ENCODE measurements around the gene OVAAL.

OVAAL gene

DNA sequence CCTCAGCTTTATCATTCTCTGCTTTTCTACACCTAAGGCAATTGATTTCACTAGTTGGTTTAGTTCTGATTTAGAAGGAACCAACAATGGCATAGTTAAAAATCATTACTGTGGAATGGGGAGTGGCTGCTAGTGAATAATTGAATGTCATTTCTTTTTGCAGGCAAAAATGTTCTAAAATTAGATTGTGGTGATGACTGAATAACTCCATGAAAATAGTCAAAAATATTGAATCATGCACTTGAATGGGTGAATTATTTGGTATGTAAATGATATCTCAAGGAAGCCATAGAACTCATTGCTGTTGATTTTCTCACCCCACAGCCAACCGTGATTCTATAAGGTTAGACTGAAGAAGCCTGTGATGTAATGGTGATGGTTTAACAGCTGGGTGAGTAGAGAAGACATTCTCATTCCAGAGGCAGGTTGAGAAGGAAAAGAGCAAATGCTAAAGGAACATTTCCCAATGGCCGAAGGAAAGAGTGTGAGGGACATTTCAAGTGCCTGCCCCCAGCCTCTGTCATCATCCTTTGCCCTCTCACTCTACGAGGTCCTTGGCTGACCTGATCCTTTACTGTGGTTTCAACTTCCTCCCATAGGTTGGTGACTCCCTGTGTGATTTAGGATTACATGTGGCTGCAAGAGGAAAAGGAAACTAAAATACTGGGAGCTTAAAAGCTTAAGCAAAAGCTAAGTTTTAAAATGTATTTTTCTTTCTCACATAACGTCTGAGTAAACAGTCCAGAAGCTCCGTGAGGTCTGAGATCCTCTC lies 12.5 kb downstream of the OVAAL start:
- no peak for DNase-seq (ENCODE audit: low spot score)

DNA sequence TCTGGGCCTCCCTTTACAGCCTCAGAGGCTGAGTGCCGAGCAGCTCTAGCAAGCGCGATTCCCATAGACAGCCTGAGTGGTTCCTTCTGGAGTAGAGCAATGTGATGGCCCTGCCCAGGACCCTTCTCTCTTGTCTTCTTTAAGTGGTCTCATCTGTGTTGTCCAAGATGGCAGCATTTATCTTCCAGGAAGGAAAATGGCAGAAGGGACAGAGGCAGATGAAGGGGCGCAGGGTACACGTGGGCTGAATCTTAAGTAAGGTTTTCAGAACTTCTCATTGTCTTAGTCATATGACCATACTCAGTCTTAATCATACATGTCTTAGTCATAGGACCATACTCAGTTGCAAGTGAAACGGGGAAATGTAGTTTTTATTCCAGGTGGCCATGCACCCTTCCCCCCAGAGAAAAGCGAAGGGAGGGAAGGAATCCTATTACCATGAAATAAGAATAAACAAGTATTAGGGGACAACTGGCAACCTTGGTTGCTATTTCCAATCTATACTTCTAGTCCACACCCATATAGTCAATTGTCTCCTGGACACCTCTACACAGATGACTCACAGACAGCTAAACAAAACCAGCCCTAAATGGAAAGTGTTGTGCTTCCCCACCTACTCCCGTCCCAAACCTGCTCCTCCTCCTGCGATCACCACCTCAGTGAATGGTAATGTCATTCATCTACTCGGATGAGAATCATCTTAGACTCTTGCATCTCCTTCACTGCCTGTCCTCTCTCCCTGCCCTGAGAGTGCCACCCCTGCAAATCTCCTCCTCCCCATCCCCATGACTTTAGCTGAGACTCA lies 13.3 kb downstream of the OVAAL start:
- DNase-seq (ENCODE audit: low spot score), result no peak

DNA sequence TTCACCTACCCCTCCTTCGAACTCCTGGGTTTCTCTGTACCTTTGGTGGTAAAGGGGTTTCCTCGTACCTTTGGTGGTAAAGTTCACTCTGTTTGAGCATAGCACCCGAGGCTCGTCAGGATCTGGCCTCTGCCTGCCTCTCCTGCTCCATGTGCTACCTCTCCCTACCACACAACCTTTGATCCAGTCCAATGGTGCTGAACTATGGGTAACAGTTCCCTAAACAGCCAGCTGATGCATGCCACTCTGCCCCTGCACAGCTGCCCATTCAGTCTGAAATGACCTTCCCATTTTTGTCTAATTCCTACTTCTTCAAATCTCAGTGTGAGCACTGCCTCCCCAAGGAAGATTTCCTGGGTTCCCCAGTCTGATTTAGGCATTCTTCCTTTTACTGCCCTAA lies 14.0 kb downstream of the OVAAL start:
- DNase-seq (ENCODE audit: low spot score), result no peak

DNA sequence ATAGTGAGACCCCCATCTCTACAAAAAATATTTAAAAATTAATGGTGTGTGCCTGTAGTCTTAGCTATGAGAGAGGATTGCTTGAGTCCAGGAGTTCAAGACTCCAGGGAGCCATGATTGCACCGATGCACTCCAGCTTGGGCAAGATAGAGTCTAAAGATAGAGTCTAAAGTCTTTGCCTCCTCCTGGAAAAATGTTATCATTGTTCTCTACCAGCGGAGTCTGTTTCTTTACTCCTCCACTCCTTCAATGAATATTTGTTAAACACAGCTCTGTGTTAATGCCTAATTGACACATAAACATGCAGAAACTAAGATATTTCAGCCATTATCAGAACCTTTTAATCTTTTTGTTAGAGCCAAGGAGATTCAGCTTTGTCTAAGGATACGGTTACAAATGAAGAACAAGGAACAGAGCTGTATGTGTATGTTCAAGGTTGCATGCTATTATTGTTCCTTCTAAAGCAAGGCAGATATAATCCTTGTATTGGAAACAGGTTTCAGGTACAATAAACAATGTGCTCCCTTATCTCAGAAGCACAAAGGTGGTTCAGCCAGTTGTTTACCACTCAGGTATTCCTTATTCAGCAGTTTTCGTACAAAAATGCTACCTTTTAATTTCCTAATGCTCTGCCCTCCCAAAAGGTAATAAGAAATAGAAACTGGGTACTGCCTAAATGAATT lies 15.4 kb downstream of the OVAAL start:
- no peak for DNase-seq (ENCODE audit: low spot score)

DNA sequence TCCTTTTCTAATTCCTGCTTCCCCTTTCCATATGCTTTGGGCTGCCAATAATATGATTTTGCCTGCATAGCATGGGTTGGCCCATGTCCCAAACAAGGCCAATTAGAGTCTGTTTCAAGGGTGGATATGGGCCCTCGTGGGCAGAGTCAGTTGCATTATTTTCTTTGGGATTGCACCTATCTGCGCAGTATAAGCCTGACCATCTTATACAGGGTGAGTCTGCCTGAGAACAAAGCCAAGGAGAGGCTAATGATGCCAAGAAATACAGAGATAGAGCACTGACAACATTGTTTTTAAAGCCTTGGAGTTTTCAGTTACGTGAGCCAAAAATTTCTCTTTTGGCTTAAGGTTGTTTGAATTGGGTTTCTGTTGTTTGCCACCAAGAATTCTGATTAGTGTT lies 18.6 kb downstream of the OVAAL start:
- no peak for DNase-seq (ENCODE audit: low spot score)

DNA sequence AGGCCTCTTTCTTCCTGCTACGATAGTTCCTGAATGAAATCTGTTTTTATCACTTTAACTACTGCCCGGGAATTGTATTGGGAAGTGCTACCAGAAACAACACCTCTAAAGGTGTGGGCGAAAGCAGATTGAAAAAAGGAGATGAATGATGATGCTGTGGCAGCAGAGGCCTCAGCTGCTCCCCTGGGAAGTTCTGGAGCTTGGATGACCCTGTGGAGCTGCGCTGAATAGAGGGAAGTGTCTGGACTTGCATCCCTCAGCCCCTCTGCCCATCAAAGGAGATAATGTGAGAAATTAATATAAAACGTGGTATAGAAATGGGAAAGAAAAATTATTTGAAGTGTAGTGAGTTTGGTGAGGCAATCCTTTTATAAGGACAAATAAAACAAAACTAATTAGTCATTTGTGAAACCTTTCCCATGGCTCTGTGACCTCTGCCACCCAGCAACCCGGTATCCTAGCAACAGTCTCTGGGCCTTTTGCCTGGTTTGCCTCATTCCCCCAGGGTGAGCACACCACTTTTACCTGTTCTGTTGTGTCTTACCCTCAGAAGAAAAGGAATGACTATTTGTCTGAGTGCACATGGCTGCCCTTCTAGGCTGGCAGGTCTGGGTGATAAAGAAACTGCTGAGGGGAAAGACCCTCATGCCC lies 21.3 kb downstream of the OVAAL start:
- no peak for DNase-seq (ENCODE audit: low spot score)

DNA sequence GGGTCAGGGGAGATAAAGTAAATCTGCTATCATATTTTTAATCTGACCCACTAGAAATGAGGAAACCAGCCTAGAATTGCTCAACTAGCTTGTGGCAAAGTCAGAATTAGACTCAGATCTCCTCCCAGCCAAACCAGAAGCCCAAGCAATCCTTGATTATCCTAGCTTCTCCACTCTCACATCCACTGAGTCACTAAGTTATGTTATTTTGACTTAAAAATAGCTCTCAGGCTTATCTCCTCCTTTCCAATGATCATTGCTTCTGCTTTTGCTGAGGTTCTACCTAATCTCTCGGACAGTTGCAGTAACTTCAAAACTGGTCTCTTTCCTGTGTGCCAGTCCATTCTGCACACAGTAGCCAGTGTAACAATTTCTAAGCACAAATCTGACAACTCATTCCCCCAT lies 22.9 kb downstream of the OVAAL start:
- DNase-seq (ENCODE audit: low spot score), result no peak

DNA sequence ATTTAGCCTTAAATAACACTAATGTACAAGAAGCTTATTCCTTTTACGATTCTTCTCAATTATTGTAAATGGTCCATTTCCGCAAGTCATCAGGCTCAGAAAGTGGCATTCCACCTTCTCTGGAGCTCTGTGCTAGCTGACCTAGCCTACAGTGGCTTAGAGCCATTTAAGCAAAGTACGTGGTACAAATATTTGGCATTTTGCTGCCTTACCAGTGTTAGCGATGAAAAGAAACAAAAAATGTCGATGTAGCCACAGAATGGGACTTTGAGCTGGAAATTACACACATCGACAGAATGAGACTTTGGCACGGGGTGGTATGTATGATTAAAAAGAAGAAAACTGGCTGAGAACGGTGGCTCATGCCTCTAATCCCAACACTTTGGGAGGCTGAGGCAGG lies 26.1 kb downstream of the OVAAL start:
- DNase-seq (ENCODE audit: low spot score), result no peak

DNA sequence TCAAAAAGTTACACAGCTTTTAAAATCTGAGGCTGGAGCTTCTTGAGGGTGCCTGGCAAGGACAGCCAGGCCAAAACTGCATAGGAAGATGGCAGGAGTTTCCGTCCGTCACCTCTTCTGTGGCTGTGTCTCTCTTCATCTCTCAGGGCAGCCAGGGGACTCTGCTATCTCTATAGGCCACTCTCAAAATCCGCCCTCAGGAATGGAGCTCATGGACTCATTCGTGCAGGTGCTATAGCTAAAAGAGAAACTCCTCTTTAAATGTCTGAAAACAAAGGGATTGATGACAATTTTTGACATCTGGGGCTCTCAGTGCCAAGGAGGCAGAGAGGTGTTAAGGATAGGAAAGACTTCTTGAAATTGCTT lies 27.2 kb downstream of the OVAAL start:
- DNase-seq (ENCODE audit: low spot score), result no peak

DNA sequence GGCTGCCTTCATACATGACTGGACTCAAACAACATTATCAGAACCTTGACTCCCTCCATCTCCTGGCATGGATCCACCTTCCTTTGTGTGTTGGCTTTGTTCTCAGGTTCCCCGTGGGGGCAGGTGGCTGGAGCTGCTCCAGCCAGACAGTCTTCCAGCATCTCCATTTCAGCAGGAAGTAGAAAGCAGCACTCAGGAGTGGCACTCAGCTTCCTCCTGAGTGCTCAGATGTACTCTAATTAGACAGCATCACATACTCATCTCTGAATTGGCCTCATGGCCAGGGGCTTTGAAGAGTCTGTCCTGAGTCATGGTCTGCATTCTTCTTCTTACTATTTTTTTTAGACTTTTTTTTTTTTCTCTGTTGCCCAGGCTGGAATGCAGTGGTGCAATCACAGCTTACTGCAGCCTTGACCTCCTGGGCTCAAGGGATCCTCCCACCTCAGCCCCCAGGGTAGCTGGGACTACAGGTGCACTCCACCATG lies 27.9 kb downstream of the OVAAL start:
- no peak for DNase-seq (ENCODE audit: low spot score)

DNA sequence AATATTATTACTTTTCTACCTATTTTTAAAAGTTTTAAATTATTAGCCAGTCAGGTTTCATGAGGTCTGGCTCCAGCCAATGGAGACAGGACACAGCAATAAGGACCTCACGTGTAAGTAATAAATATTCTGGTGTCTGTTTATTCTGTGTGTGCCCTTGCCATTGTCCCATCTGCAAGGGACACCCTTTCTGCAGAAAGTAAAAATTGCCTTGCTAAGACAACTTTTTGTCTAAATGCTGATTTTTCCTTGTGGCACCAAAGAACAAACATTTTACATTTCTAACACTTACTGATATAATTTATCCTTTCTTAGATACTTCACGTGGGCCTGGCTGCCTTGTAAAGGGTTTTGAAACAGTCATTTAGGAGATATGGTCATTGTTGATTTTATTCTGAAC lies 29.4 kb downstream of the OVAAL start:
- DNase-seq (ENCODE audit: low spot score), result no peak

DNA sequence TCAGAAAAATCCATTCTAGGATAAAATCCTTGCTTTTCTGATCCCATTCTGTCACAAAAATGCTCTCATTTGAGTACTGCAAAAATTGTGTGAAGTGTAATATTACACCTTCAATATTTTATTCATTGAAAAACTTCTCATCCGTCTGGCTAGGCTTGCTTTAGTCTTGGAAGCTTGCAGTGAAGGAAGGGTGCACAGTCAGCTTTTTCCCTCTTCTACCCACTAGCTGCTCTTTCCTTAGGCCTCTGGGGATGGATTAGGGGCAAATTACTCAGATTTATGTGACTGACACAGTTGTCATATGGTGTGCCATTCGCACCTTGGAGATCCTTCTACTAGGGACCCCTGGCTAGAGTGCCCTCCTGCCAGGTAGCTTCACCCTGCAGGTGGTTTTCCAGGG lies 32.1 kb downstream of the OVAAL start:
- no peak for DNase-seq (ENCODE audit: low spot score)

DNA sequence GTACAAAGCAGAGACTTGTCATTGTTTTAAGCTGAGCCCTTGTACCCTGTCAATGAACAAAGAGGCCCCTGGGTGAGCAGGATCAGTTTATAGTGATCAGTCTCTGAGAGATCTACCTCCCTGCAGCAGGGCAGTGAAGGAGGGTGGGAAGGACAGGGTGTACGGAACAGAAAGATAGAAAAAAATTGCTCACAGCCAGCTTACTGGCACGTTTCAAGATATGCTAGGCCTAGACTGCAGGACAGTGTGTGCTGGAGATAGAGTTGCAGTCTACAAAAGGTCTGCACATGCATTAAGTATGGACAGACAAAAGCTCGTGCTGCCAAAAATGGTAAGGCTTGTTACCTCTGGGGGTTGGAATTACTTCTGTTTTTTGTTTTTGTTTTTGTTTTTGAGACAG lies 34.6 kb downstream of the OVAAL start:
- no peak for DNase-seq (ENCODE audit: low spot score)

DNA sequence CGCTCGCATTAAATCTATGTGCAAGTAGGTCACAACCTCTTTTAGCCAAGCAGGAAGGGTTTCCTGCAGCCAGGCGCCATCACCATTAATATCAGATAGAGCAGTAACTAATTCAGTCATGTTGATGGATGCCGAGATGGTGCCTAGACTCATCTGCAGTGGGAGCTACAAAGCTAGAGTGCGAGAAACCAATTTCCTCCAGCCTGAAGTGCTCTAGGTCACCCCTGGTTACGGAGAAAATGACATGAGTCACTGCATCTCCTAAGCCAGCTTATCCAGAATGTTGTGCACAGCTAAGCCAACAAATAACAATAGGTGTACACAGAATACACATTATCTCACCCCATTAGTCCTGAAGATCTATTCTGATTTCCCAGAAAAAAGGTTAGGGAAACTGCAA lies 36.0 kb downstream of the OVAAL start:
- no peak for DNase-seq (ENCODE audit: low spot score)

DNA sequence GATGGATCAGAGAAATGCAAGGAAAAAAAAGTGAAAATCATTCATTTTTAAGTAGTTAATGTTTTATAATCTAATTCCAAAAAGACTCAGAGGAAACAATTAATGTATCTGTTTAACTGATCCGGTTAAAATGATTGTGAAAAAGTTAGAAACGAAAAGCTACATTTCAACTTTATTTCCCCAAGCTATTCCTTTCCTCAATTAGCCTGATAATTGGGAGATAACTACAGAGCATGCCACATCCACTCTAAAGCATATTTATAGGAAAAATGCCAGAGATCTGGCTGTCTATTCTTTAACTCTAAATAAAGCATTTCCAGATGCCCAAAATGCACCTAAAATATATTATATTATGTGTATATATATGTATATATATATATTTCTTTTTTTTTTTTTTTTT lies 37.2 kb downstream of the OVAAL start:
- DNase-seq (ENCODE audit: low spot score), result no peak

DNA sequence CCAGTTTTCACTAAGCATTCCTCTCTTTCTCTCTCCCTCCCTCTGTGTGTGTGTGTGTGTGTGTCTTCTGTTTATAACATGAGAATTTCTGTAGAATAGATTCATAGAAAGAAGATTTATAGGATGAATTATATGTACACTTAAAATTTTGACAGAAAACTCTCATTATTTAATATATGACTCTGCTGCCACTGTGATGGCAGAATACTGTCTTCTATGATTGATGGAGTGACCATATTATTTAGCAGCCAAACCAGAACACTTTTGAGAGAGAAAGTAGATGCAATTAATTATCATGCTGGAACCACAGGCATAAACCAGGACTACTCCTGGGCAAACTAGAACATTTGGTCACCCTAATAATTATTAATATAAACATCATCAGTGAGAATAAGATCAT lies 38.8 kb downstream of the OVAAL start:
- no peak for DNase-seq (ENCODE audit: low spot score)

DNA sequence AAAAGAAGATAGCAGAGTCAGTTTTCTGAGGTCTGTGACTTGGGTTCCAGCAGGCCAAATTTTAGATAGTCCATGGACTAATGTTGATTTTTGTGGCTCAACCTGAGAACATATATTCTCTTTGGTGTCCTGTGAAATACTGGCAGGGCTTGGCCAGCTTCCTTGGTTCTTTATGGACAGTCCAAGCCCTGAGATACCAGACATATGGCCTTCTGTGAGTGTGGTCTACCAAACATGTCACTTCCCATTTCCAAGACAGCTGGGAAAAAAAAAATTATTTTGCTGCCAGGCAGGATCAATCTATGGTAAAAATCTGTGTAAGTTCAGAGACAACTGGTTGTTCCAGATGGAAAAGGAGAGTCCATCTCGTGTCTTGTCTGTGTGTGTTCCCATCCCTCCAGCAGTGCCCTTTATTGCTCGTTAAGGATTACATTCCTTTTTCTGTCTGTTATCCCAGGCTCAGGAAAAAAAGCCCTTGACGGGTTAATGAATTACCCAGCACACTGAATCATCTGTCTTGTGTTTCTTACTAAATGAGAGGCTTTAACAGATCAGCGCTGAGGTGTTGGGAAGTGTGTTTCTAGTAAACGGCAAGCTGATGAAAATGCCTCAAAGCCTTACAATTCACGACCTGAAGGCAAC lies 39.7 kb downstream of the OVAAL start:
- no peak for DNase-seq (ENCODE audit: low spot score)

DNA sequence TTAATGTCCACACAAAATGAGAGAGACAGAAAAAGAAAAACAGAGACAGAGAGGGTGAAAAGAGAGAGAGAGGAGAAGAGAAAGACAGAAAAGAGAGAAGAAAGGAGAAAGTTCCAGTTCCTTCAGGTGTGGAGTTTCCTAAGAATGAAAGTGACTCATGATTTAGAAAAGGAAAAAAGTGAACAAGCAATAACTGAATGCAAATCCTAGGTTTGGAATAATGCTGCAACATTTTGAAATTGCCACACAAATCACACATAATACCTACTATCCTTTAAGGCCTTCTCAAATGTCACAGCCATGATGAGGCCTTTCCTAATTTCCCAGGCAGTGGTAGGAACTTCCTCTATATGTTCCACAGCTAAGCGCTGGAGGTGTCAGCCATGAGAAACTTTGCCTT lies 41.6 kb downstream of the OVAAL start:
- DNase-seq (ENCODE audit: low spot score), result no peak

DNA sequence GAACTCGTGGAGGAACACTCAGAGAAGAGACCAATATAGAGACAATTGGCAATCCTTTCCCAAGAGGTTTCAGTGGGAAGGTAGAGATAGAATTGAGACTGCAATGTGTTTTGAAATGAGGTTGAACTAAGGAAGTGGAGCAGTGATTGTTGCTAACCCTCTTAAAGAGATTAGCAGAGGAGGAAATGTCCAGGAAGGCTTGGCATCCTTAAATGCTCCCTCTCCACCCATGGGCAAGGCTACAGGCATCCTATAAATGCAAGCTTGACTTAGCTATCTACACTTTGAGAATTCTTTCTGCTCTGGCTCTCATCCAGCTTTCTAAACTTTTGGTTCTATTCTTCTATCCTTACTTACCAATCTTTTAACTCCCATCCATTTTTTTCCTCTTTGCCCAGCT lies 42.7 kb downstream of the OVAAL start:
- no peak for DNase-seq (ENCODE audit: low spot score)

DNA sequence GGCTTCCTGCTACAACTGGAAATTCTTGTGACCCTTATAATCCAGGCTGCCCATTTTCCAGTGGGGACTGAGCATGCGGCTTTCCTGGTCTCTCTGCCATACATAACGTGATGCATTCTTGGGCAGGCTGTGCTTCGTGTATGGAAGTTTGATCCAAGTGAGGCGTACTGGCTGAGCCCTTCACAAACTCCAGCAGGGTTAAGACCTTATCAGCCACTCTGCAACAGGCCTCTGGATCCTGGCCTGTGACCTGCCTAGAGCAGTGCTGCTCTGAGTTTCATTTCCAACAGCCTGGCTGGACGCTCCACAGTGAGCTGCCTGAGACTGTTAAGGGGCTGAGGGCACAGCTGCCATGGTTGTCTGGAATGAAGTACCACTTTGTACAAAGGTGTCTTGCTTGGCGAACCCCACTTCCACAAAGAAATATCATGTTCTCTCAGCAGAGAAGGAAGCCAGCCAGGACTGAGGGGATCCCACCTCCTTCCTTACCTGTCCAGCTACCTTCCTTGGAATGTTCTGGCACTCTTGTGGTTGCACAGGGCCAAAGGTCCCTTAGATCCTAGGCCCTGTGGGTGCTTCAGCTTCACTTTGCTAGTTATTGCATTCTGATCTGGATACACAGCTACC lies 44.6 kb downstream of the OVAAL start:
- no peak for DNase-seq (ENCODE audit: low spot score)

DNA sequence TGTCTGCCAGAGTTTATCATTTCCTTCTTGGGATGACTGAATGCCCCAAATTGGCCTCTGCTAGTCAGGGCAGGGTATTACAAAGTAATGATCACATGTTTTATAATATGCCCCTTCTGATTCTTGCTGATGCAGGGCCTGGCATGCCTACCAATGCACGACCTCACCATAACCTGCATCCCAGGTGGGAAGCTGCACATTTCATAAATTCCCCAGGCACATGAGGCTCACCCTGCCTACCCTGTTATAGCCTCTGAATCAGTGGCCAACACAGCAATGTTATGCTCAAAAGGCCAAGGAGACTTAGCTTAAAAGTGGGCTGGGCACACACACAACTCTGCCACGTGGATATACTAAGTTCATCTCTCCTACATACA lies 45.1 kb downstream of the OVAAL start:
- DNase-seq (ENCODE audit: low spot score), result no peak

DNA sequence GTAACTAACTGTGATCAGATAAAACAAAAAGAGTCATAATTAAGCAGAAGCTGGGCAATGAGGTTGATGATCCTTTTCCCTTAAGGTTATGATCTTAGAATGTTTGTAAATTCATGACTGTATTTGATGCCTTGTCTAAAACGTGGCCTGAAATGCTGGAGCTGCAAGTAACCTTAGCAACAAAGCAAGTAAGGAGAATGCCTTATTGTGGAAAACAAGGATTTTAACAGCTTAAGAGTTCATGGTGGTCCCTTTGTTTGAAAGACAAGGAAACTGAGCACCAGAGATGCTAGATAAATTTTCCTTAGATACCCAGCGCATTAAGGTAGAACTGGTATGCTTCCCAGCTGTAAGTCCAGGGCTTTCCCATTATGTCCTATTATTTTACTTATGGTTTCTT lies 47.4 kb downstream of the OVAAL start:
- DNase-seq (ENCODE audit: low spot score), result no peak

All from pons (tissue), 1 donor.